GM18508 (cell line): ENCODE results near the gene SLPI.

Experiments used
- ATAC-seq: cut with Tn5 transposase; IDR thresholded peaks from one replicate; pipeline ENCODE4 v1.9.1; 2021; ENCODE audit warnings: moderate number of reproducible peaks; ENCODE audit not compliant: insufficient read depth, unreplicated experiment

SLPI gene

DNA sequence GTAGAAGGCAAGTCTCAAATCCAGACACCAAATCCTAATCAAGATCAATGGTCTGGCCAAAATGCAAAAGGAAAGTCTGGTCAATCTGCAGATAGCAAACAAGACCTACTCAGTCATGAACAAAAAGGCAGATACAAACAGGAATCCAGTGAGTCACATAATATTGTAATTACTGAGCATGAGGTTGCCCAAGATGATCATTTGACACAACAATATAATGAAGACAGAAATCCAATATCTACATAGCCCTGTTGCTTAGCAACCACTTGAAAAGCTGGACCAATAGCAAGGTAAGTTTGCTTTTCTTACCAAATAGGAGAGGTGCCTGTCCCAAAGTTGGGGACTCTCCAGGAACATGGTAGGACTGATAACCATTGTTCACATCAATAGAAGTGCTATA, 31.2 kb downstream of the SLPI start:
- no peak for ATAC-seq

DNA sequence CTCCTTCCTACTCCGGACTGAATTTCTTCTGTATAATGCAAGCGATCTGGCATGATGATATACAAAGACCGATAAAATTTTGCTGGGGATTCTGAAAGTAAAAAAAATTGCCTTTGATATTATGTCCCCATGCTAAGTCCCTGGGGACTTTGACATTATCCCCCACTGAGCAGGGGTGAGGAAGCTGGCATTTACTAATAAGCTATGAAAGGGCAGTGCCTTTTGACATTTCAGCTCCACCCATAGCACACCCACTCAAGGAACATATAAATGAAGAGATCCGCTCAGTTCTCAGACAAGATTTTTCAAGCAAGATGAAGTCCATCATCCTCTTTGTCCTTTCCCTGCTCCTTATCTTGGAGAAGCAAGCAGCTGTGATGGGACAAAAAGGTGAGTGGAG, 33.3 kb downstream of the SLPI start, which contains the start of gene SEMG2:
Gene SEMG2, plus strand, starts transcription at position 298 of the 400 bp plus-strand sequence. Its CDS starts 17 bp downstream, at position 315.
- ATAC-seq, result no peak

DNA sequence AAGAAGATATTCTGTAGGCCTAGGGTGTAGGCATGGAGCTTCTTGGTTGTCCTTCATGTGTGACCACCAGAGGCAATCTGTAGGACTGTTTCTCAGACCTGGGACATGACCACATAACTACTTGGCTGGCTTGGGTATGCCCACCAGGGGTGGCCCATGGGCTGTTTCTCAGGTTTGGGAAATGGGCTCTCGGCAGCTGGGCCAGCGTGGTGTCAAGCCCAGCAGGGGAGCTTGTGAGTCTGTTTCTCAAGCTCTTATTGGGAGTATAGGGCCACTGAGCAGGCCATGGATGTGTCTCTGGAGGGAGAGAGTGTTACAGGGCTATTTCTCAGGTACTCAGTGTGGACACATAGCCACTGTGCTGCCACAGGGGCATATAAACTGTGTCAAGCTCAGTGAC, 35.7 kb downstream of the SLPI start:
- ATAC-seq, result no peak

DNA sequence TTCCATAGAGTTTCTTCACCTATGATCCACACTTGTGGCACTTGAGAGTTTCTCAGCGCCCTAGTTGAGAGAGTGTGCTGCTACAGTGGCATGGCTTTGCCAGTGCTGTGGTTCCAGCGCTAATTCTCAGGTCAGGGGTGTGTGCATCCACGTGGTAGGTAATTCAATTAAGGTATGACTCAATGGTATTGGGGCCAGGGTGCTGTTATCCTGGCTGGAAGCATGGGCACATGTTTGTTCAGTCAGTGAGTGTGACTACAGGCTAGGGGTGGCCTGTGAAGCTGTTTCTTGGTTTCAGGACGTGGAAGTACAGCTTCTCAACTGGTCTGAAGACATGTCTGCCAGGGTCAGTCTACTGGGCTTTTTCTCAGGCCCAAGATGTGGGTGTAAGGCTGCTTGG, 36.2 kb downstream of the SLPI start:
- no peak for ATAC-seq

DNA sequence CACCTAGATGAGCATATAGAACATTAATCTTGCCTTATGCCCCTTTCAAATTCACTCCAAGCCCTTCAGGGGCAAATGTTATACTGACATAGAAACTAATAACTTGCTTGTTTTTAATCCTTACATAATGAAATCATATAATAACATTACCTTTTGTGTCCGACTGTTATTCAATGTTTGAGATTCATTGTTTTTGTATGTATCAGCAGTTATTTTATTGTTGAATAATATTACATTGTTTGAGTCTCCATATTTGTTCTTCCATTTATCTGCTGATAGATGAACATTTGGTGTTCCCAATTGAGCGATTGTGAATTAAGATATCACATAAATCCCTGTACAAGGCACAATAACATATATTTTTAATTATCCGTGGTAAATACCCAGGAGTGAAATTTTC, 41.5 kb downstream of the SLPI start:
- no peak for ATAC-seq

- ATAC-seq, result no peak
These were observed 42.5 kb downstream of the SLPI start for GRCh38 chr20:45211569-45212474.

- no peak for ATAC-seq
These were observed 44.4 kb downstream of the SLPI start for GRCh38 chr20:45209924-45210323.

- no peak for ATAC-seq
These were observed 47.6 kb downstream of the SLPI start, which contains the start of gene SEMG1 for GRCh38 chr20:45206725-45207124. Gene SEMG1, plus strand, starts transcription at chr20:45207033. Its CDS starts 21 bp downstream, at chr20:45207054.
